Measurements from ENCODE around the gene PLSCR4. TPM values are rescaled to one million over a fixed set of nuclear protein-coding genes. Genes with fewer than 3 reads are reported as not detected.
A peak's percentile ranks its signal among the peaks of the same experiment; 100 is the strongest.

PLSCR4 gene
- total RNA-seq, 4 donors from 2014 or later, result 19.7 to 87.7 (median 41.0) TPM

DNA sequence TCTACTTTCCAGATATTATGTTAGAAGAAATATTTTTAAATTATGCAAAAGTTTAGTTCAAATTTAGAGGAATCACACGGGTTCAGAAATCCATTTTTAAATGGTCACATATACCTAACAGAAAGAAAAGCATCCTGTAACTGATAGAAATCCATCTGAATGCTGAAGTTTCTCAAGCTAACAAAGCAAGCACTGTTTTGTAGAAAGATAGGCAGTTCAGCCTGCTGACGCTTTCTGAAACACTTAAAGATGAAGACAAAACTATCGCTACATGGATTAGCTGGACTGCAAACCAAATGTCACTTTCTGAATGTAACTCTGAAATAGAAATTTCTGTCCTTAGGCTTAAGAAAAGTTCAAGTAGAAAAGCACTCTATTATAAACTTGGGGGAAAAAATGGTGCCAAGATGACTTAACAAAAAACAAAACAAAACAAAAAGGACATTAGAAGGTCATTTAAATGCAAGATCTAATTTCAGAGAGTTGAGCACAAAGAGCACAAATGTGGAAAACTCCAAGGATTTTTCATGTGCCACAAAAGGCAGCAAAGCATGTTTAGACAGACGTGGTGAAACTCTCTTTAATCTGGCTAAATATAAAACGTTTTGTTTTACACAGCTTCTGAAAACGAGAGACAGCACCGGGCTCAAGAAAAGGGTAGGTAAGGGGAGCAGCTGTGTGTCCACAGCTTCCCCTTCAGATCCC, 91.1 kb downstream of the PLSCR4 start:
- no peak for DNase-seq
- Histone ChIP-seq H3K27me3 (no peaks in the 10 kb centered on the region), H3K27ac (peak overlapping the region; percentile 92 to 97 (median 95)), H3K9me3 (no peaks in the 10 kb centered on the region), H3K36me3 (no peaks in the 10 kb centered on the region), H3K4me1 (peaks cover 0 to 70% (median 50%) of the 10 kb centered on the region in 4 donors), H3K4me3 (peak overlapping the region; percentile 41 to 84 (median 76))
- intact Hi-C loops (cut with DNase I; ENCODE audit: low total_unique reads) (no loop called here), in situ Hi-C loops (cut with MboI; ENCODE audit: low pct_ligation_motif_present in 1 of 4, low pct_unique_long_range_greater_than_20kb in 1 of 4, low sequenced_read_pairs in 3 of 4) (loop anchor here in 1 of 4 donors (25.0 kb wide), 1 partner anchor 97 kb away; no protein-coding TSS in a partner anchor)
- TF ChIP-seq, protein P1, sequence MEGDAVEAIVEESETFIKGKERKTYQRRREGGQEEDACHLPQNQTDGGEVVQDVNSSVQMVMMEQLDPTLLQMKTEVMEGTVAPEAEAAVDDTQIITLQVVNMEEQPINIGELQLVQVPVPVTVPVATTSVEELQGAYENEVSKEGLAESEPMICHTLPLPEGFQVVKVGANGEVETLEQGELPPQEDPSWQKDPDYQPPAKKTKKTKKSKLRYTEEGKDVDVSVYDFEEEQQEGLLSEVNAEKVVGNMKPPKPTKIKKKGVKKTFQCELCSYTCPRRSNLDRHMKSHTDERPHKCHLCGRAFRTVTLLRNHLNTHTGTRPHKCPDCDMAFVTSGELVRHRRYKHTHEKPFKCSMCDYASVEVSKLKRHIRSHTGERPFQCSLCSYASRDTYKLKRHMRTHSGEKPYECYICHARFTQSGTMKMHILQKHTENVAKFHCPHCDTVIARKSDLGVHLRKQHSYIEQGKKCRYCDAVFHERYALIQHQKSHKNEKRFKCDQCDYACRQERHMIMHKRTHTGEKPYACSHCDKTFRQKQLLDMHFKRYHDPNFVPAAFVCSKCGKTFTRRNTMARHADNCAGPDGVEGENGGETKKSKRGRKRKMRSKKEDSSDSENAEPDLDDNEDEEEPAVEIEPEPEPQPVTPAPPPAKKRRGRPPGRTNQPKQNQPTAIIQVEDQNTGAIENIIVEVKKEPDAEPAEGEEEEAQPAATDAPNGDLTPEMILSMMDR (IDR thresholded peaks at IDR 0.05), result peak in 1 of 5 experiments; percentile 55
- no peak for TF ChIP-seq POLR2AphosphoS5 (IDR thresholded peaks at IDR 0.05)
- peak; percentile 21 for TF ChIP-seq POLR2A (IDR thresholded peaks at IDR 0.05)
- no peak for TF ChIP-seq EP300 (IDR thresholded peaks at IDR 0.05; ENCODE audit: low read depth)
- 4 to 6% methylated on average over 7 of the region's 7 CpGs for WGBS, 2 donors (ENCODE audit: low coverage in 1 of 2)

DNA sequence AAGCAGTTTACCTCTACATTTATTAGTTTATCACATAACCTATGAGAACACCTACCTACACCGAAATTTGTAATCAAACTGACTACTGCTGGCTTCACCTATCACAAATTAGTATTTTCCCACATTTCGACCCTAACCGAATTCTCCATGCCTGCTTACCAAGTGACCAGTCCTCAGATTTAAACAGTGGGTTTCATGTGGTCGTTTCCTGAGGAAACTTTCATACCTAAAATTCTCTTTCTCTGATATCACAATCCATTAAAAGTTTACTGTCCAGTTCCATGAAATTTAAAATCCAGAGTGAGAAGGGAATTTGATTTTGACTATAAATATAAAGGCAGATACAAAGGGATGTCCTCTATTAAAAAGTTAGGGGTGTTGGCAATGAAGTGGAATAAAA, 91.9 kb downstream of the PLSCR4 start:
- WGBS, 2 donors (ENCODE audit: low coverage in 1 of 2), result 54 to 65% methylated on average over 4 of the region's 4 CpGs
- Histone ChIP-seq H3K4me3 (peak overlapping the region in 3 of 4 donors; percentile 71 to 84 (median 80)), H3K4me1 (peaks cover 0 to 76% (median 53%) of the 10 kb centered on the region in 4 donors), H3K27ac (peak overlapping the region; percentile 92 to 97 (median 95)), H3K36me3 (no peaks in the 10 kb centered on the region), H3K9me3 (no peaks in the 10 kb centered on the region), H3K27me3 (no peaks in the 10 kb centered on the region)
- TF ChIP-seq EP300 (IDR thresholded peaks at IDR 0.05; ENCODE audit: low read depth), result no peak
- no peak for TF ChIP-seq POLR2AphosphoS5 (IDR thresholded peaks at IDR 0.05)
- intact Hi-C loops (cut with DNase I; ENCODE audit: low total_unique reads), result no loop called here
- in situ Hi-C loops (cut with MboI; ENCODE audit: low pct_ligation_motif_present in 1 of 4, low pct_unique_long_range_greater_than_20kb in 1 of 4, low sequenced_read_pairs in 3 of 4), result loop anchor here in 1 of 4 donors (25.0 kb wide), 1 partner anchor 97 kb away; no protein-coding TSS in a partner anchor
- no peak for DNase-seq

DNA sequence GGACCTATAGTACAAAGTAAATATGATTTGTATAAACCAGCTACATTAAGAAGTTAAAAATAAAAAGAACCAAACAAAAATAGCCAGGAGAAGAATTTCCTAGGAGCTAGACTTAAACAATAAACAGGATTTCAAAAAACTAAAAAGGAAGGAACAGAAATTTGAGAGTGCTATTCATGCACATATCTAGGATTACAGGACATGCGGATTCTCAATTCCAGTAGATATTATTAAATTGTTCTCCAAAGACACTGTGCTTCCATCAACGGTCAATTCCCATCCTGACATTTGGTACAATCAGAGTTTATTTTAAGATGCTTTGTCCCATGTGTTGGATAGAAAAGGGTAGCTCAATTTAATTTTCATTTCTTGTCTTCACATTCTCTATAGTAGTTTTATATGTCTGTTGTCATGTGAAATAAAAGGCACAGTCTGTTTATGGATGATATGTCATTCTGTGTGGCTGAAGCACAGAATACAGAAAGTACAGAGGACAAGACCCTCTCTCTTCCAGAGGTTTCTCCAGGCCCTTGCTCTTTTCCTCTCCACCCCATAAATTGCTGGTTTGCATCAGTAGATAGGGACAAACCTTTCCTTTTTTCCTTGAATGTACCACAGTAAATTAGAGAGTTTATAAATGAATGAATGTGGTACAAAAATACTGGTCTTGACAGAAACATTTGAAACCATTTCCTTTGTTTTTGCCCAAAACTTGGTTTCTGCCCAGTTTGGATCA, 93.4 kb downstream of the PLSCR4 start:
- WGBS, 2 donors (ENCODE audit: low coverage in 1 of 2), result 66 to 73% methylated on average over 2 of the region's 2 CpGs
- H3K9me3 ChIP-seq, result no peaks in the 10 kb centered on the region
- H3K4me3 ChIP-seq, result peak overlapping the region in 1 of 4 donors; percentile 84
- H3K36me3 ChIP-seq, result no peaks in the 10 kb centered on the region
- no peak for DNase-seq
- H3K27ac ChIP-seq, result peak overlapping the region; percentile 92 to 97 (median 95)
- intact Hi-C loops (cut with DNase I; ENCODE audit: low total_unique reads), result no loop called here
- in situ Hi-C loops (cut with MboI; ENCODE audit: low pct_ligation_motif_present in 1 of 4, low pct_unique_long_range_greater_than_20kb in 1 of 4, low sequenced_read_pairs in 3 of 4), result loop anchor here in 1 of 4 donors (25.0 kb wide), 1 partner anchor 95 kb away; no protein-coding TSS in a partner anchor
- peaks cover 7 to 79% (median 60%) of the 10 kb centered on the region in 4 donors for H3K4me1 ChIP-seq
- TF ChIP-seq, protein P1 (IDR thresholded peaks at IDR 0.05), result no peak
- TF ChIP-seq POLR2AphosphoS5 (IDR thresholded peaks at IDR 0.05) (no peak), EP300 (IDR thresholded peaks at IDR 0.05; ENCODE audit: low read depth) (no peak), POLR2A (IDR thresholded peaks at IDR 0.05) (no peak)
- H3K27me3 ChIP-seq, result no peaks in the 10 kb centered on the region

DNA sequence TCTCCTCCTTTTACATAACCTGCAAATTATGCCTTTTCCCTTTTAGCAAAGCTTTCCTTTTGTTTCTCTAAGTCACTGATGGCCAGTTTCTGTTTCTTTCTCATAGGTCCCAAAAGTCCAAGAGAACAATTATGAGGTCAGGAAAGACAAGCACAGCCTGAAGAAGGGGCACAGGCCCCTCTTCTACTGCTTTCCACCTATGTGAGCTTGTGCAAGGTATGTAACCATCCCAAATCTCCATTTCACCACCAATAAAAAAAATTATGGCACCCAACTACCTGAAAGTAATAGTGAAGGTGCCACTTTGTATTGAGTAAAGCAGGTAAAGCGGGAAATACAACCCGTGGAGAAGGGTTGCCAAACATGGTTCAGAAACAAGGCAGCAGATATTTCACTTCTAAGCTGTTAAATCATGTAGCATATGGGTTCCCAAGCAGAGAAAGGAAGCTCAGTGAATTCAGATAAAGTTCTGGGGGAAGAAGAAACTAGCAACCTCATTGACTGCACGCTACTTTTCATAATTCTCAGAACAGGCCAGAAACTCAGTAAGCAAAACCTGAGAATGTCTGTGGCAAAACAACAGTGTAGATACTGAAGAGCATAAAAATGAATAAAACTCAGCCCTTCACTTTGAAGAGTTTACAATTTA, 94.1 kb downstream of the PLSCR4 start:
- 9 to 28% methylated on average over 3 of the region's 3 CpGs for WGBS, 2 donors (ENCODE audit: low coverage in 1 of 2)
- peak; percentile 26 for DNase-seq

More for the DNA sequence above, 94.1 kb downstream of the PLSCR4 start:
- intact Hi-C loops (cut with DNase I; ENCODE audit: low total_unique reads) (no loop called here), in situ Hi-C loops (cut with MboI; ENCODE audit: low pct_ligation_motif_present in 1 of 4, low pct_unique_long_range_greater_than_20kb in 1 of 4, low sequenced_read_pairs in 3 of 4) (loop anchor here in 1 of 4 donors (25.0 kb wide), 1 partner anchor 94 kb away; no protein-coding TSS in a partner anchor)
- no peaks in the 10 kb centered on the region for H3K27me3 ChIP-seq
- H3K27ac ChIP-seq, result peak overlapping the region; percentile 92 to 97 (median 95)
- no peaks in the 10 kb centered on the region for H3K9me3 ChIP-seq
- peak overlapping the region in 2 of 4 donors; percentile 5 to 84 for H3K4me3 ChIP-seq
- peaks cover 7 to 78% (median 54%) of the 10 kb centered on the region in 4 donors for H3K4me1 ChIP-seq
- no peaks in the 10 kb centered on the region for H3K36me3 ChIP-seq
- peak in 1 of 3 donors; percentile 14 for TF ChIP-seq POLR2AphosphoS5 (IDR thresholded peaks at IDR 0.05)
- TF ChIP-seq, protein P1 (IDR thresholded peaks at IDR 0.05), result no peak

Measured in transverse colon (tissue), 4 donors.